ENCODE results near the gene CNTN3.

The CNTN3 gene

GRCh38 chr3:74571118-74571517 lies 43.3 kb downstream of the CNTN3 start:
- H3K79me2 ChIP-seq (ENCODE audit: low read length) = no peaks in the 10 kb centered on the region
- H3F3A ChIP-seq (ENCODE audit: insufficient read depth, low read length) = no peaks in the 10 kb centered on the region
- no peak overlapping the region for H3K9ac ChIP-seq (ENCODE audit: low read length)
- H3K27ac ChIP-seq (ENCODE audit: low read length) = no peak overlapping the region
- H3K9me3 ChIP-seq (replicated peaks; ENCODE audit: insufficient read depth, low read length) = no peaks in the 10 kb centered on the region
- H3K36me3 ChIP-seq (replicated peaks; ENCODE audit: insufficient read depth, low read length) = no peaks in the 10 kb centered on the region
- TF ChIP-seq EZH2 (optimal IDR thresholded peaks at IDR 0.05; ENCODE audit: low read depth, low read length) = no peak
- TF ChIP-seq CTCF (IDR thresholded peaks at IDR 0.05; ENCODE audit: low read length) = no peak
- TF ChIP-seq EZH2phosphoT487 (IDR thresholded peaks at IDR 0.05; ENCODE audit: low read length) = no peak
- no peak for DNase-seq
- H3K4me1 ChIP-seq (ENCODE audit: low read length) = no peaks in the 10 kb centered on the region
- H2AFZ ChIP-seq (ENCODE audit: low read length) = no peak overlapping the region
- H3K4me3 ChIP-seq (ENCODE audit: low read length) = no peak overlapping the region
- H3K27me3 ChIP-seq (replicated peaks; ENCODE audit: insufficient read depth, low read length) = no peaks in the 10 kb centered on the region
- no peak overlapping the region for H3K4me2 ChIP-seq (ENCODE audit: low read depth, low read length)
- H4K20me1 ChIP-seq (ENCODE audit: insufficient read depth, low read length) = no peaks in the 10 kb centered on the region
- no peaks in the 10 kb centered on the region for H3K9me2 ChIP-seq (replicated peaks; ENCODE audit: insufficient read depth, low read length)

All from MM.1S (cell line).